Effector CD4-positive, alpha-beta T cell (primary cell): ENCODE data around the gene KCNK4.
A peak's percentile ranks its signal among the peaks of the same experiment; 100 is the strongest.
"Not testable (repeated sequence)": the region's sequence is repeated elsewhere in the genome, so short reads cannot be mapped to it uniquely, and the experiment has no call there.

ENCODE experiments used
- DNase-seq: peaks from one replicate; pipeline ENCODE4 v3.0.0-alpha.2; 2020

The KCNK4 gene

DNA sequence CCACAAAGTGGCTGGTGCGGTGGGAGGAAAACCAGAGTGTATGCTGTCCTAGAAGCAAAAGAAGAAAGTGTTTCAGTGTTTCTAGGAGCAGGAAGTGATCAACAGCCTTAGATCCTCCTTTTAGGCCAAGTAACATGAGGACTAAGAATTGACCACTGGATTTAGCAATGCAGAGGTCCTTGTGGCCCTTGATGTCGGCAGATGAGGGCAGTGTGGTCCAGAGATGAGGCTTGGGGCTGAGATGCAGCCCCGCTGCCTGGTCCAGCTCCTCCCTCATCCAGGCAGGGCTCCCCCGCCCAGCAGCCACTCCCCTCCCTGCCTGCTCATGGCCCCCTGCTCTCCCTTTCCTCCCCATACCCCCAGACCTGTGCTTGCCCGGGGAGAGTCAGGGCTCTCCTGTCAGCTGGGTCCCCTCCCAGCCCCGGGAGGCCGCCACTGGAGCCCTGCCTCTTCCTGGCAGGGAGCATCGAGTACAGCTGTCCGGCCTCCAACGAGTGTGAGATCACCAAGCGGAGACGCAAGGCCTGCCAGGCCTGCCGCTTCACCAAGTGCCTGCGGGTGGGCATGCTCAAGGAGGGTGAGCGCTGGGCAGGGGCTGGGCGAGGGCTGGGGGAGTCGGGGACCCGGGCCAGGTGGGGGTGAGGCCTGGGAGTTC lies 22.5 kb downstream of the KCNK4 start:
- DNase-seq = no peak

- no peak for DNase-seq
These were observed 23.2 kb downstream of the KCNK4 start for GRCh38 chr11:64314146-64314804.

- no peak for DNase-seq
These were observed 23.9 kb downstream of the KCNK4 start for GRCh38 chr11:64314805-64315561.

DNA sequence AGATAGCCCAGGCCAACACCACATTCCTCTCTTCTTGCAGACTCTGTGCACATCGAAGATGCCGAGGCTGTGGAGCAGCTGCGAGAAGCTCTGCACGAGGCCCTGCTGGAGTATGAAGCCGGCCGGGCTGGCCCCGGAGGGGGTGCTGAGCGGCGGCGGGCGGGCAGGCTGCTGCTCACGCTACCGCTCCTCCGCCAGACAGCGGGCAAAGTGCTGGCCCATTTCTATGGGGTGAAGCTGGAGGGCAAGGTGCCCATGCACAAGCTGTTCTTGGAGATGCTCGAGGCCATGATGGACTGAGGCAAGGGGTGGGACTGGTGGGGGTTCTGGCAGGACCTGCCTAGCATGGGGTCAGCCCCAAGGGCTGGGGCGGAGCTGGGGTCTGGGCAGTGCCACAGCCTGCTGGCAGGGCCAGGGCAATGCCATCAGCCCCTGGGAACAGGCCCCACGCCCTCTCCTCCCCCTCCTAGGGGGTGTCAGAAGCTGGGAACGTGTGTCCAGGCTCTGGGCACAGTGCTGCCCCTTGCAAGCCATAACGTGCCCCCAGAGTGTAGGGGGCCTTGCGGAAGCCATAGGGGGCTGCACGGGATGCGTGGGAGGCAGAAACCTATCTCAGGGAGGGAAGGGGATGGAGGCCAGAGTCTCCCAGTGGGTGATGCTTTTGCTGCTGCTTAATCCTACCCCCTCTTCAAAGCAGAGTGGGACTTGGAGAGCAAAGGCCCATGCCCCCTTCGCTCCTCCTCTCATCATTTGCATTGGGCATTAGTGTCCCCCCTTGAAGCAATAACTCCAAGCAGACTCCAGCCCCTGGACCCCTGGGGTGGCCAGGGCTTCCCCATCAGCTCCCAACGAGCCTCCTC lies 24.8 kb downstream of the KCNK4 start:
- DNase-seq = not testable (repeated sequence)

DNA sequence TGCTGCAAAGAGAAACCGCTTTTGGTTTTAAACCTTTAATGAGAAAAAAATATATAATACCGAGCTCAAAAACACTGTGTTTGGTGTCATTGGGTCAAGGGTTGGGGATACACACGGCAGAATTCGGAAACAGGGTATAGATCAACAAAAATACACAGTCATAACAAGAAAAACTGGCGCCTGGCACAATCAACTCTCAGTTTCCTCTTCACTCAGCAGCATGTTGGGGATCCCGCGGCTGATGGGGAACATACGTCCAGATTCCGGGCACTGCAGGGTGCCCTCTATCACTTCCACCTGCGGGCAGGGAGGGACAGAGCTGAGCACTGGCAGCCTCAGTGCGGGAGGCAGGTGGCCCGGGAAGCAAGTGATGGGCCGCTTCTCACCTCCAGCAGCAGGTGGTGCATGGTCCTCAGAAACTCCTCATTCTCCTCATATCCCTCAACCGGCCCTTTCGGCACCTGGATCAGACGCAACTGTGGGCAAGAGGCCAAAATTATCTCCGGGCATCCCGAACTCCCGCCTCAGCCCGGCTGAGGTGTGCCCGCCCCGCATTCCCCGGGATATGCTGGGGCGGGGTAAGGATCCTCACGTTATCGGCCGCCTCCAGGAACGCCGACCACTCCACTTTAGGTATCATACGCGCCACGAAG lies 25.7 kb downstream of the KCNK4 start:
- DNase-seq = peak; percentile 37

- DNase-seq = peak; percentile 97
These were observed 26.3 kb downstream of the KCNK4 start, which contains the start of gene TRMT112 for GRCh38 chr11:64317325-64317960. Gene TRMT112, minus strand, starts transcription at chr11:64317559. Its CDS starts 33 bp downstream, at chr11:64317526.

DNA sequence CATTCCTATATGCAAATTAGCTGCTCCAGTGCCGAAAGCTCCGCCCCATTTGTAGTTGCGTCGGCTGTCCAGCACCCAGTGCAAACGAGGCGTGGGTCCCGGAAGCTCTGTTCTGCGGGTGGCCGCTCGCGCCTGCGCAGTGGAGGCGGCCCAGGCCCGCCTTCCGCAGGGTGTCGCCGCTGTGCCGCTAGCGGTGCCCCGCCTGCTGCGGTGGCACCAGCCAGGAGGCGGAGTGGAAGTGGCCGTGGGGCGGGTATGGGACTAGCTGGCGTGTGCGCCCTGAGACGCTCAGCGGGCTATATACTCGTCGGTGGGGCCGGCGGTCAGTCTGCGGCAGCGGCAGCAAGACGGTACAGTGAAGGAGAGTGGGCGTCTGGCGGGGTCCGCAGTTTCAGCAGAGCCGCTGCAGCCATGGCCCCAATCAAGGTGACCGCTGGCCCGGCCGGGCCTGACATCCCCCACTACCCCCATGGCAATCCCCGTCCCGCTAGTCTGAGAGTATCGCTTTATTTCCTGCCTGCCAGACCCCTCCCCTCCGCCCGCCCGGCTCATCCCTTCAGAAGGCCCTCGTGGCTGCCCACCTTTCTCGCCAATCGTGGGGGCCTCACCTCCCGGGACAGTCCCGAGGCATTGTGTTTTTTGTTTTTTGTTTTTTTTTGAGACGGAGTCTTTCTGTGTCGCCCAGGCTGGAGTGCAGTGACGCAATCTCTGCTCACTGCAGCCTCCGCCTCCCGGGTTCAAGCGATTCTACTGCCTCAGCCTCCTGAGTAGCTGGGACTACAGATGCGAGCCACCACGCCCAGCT lies 27.1 kb downstream of the KCNK4 start, which contains the start of gene PRDX5:
PRDX5 (plus strand) TSS at position 161 of the 805 bp plus-strand sequence; CDS start at position 256, 95 bp downstream.
- peak; percentile 90 for DNase-seq

DNA sequence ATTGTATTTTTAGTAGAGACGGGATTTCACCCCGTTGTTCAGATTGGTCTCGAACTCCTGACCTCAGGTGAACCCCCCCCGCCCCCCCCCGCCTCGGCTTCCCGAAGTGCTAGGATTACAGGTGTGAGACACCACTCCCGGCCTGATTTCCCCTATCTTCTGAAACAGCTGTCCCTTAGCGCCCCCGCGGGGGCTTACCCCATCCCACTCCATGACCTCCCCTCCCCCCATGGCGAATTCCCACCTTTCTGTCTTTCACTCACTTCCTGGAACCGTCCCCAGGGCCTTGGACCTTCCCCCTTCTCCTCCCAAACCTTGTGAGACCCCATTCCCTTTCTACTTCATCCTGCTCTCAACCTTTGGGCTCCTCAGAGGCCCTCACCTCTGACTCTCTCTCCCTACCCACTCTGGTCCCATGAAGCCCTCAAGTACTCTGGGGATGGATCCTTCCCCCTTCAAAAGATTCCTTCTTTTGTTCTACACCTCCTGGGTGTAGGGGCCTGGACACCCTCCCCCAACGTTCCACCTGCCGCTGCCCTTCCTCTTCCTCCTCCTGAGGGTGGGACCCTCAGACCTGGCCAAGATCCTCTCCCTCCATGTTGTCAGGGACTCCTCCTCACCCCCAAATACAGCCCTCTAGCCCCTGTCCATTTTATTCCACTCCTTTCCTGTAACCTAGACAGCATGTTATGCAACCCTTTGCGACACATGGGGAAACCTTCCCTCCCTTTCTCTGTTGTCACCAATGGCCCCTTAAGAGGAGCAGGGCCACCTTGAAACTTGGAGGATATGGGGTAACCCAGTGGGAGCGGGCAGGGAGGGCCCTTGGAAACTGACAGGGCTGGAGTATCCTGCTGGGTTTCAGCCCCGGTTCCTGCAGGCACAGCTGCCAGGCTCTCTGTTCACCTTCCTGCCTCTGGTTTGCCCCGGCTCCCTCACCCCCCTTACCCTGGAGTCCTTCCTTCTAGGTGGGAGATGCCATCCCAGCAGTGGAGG lies 28.0 kb downstream of the KCNK4 start:
- DNase-seq = no peak

- no peak for DNase-seq
These were observed 29.5 kb downstream of the KCNK4 start for GRCh38 chr11:64320556-64320955.

DNA sequence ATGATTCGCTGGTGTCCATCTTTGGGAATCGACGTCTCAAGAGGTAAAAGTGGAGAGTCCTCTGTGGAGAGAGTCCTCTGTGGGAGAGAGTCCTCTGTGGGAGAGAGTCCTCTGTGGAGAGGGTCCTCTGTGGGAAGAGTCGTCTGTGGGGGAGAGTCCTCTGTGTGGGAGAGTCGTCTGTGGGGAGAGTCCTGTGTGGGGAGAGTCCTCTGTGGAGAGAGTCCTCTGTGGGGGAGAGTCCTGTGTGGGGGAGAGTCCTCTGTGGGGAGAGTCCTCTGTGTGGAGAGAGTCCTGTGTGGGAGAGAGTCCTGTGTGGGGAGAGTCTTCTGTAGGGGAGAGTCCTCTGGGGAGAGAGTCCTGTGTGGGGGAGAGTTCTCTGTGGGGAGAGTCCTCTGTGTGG lies 29.9 kb downstream of the KCNK4 start:
- no peak for DNase-seq

GRCh38 chr11:64321533-64321932 lies 30.4 kb downstream of the KCNK4 start:
- no peak for DNase-seq

DNA sequence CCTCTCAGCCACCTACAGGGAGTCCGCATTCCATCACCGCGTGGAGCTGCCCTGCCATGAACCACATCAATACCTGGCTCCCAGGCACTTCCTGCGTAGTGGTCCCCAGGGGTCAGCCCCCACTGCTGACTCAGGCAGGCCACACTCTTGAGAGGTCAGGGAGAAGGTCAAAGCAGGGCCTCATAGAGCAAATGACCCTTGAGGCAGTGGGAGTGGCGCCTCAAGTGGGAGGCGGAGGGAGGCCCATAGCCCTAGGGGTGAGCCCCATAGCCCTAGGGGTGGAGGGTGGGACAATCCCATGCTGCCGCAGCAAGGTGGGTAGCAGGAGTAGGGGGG lies 31.8 kb downstream of the KCNK4 start:
- no peak for DNase-seq

DNA sequence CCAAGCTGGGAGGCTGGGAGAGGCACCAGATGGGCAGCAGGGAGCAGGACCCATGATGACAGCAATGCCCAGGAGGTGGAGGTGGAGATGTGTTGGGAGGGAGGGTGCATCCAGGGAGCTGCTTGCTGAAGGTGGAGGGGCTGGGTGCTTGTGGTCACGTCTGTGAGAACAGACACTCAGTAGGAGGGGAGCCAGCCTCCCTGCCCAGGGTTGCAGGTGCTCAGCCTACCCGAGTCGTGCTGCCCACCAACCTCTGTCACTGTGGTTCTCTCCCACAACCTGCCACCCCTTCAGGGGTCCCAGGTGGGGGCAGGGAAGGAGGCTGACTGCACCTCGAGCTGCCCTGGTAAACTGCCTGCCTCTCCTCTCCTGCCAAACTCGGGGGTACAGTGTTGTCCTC lies 32.3 kb downstream of the KCNK4 start:
- no peak for DNase-seq

GRCh38 chr11:64323984-64324383 lies 32.9 kb downstream of the KCNK4 start:
- DNase-seq = not testable (repeated sequence)

DNA sequence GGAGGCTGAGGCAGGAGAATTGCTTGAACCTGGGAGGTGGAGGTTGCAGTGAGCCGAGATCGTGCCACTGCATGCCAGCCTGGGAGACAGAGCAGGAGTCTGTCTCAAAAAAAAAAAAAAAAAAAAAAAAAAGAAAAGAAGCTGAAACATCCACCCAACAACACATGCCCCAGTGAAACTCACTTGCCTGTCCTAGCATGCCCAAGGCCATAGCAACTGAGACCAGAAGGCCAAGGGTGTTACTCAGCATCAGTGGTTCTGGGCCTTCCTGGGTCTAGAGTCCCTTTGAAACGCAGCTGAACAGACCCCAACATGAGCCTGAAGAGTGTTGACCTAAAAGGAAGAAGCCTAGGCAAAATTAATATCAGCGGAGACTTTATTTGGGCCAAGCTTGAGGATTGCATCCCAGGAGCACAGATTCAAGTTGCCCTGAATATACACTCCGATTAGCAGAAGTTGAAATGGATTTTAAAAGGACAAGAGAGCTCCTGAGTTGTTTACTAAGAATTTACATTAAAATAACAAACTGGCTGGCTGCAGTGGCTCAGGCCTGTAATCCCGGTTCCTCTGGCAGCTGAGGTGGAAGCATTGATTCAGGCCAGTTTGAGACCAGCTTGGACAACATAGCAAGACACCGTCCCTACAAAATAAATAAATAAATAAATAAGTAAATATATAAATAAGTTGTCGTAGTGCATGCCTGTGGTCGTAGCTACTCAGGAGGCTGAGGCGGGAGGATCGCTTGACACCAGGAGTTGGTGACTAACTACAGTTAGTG lies 33.8 kb downstream of the KCNK4 start:
- DNase-seq = no peak

DNA sequence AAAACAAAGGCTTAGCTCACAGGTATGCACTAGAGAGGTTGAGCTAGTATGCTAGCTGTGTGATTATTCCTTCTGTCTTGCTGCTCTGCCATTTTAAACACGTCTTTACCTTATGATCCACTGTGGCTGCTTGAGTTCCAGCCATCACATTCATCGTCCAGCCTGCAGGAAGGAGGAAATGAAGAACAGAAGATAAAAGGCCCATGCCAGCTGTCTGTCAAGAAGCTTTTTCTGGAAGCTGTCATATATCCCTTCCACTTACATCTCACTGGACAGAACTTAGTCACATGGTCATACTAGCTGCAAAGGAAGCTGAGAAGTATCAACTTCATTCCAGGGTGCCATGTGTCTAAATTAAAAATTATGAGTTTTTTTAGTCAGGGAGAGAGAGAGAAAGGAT lies 36.3 kb downstream of the KCNK4 start:
- DNase-seq = no peak

DNA sequence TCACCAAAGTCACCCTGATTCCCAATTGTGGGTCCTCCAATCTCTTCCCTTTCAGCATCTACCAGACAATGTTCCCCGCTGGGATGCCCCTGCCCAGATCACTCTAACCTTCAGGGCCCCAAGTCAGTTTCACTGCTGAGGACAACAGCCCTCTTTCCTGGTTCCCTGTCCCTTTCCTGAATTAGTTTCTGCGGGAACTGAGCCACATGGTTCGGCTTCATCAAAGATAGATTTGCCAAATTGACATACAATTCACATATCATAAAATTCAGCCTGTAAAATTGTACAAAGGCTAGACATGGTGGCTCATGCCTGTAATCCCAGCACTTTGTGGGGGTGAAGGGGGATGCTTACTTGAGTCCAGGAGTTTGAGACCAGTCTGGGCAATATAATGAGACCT lies 36.9 kb downstream of the KCNK4 start:
- DNase-seq = no peak

DNA sequence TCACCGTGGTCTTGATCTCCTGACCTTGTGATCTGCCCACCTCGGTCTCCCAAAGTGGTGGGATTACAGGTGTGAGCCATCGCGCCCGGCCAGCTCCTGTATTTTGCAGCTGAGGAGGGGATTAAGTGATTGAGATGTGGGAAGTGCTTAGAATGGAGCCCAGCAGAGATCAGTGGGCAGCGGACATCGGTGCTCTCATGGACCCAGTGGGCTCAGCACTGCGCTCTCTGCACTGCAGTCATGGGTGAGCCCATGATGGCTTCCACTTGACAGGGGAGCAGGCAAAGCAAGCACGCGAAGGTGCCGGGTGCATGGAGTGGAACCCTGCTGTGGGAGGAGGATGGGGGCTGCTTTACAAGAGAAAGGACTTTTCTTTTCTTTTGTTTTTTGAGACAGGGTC lies 39.8 kb downstream of the KCNK4 start:
- no peak for DNase-seq
